HG03442 (cell line): Measurements from ENCODE around the gene CKAP2L.

Source experiments
- ATAC-seq: cut with Tn5 transposase; IDR thresholded peaks from one replicate; pipeline ENCODE4 v1.9.1; 2021; ENCODE audit warnings: mild to moderate bottlenecking, moderate library complexity; ENCODE audit not compliant: unreplicated experiment

CKAP2L gene

GRCh38 chr2:112765251-112765650, 842 bp upstream of the CKAP2L start:
- ATAC-seq = no peak

DNA sequence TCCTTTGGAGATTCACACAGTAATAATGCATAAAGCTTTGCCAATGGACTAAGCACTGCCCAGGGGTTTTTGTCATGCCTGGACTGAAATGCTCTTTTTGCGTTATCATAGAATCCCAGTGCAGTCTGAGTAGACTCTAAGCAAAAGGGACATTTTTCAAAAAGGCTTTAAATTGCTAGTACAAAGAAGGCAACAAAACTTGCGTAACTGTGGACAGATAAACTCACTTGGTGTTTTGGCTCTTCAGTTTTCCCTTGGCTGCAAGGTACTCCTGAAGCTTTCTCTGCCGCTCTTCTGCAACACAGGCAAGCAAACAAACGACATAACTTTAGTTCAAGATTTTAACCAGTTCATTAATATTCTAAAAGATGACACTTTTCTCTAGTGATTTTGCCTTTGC, 2.1 kb downstream of the CKAP2L start:
- ATAC-seq = no peak

GRCh38 chr2:112760149-112760548, 4.3 kb downstream of the CKAP2L start:
- ATAC-seq = no peak

DNA sequence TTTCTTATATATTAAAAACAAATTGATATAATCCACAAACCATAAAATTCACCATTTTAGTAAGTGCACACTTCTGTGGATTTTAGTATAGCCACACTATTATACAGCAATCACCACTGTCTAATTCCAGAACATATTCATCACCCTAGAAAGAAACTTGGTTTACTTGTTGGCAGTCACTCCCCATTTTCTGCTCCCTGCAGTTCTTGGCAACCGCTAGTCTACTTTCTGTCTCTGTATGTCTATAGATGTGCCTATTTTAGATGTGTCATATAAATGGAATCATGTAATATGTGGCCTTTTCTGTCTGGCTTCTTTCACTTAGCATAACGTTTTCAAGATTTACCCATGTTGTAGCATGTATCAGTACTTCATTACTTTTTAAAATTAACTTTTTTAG, 5.7 kb downstream of the CKAP2L start:
- no peak for ATAC-seq

DNA sequence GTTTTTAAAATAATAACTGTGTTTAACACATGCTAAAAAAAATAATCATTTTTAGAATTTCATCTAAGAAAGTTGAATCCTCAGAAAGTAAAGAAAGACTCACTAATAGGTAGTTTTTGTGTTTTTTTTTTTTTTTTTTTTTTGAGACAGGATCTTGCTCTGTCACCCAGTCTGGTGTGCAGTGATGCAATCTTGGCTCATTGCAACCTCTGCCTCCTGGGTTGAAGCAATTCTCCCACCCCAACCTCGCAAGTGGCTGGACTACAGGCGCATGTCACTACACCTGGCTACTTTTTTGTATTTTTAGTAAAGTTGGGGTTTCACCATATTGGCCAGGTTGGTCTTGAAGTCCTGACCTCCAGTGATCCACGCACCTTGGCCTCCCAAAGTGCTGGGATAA, 7.1 kb downstream of the CKAP2L start:
- ATAC-seq = no peak

- ATAC-seq = no peak
Measured at GRCh38 chr2:112756207-112756606, 8.2 kb downstream of the CKAP2L start.

DNA sequence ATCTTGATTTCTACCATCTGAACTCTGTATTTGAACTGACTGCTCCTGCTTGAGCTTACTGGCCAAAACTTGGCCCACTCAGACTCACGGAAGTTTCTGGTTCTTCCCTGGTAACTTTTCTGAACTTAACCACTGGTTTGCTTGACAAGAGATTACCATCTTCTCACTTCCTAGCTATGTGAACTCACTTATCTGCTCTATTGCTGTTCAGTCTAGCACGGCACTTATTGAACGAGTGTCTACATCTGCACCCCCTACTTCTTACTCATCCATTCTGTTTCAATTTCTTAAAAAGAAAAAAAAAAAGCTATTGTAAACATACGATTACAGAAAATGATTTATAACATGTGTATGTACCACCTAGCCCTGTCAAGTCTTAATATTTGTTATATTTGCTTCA, 9.0 kb downstream of the CKAP2L start:
- no peak for ATAC-seq

GRCh38 chr2:112754564-112754963, 9.8 kb downstream of the CKAP2L start:
- no peak for ATAC-seq

GRCh38 chr2:112752667-112753066, 11.7 kb downstream of the CKAP2L start:
- ATAC-seq = no peak

- no peak for ATAC-seq
Measured at GRCh38 chr2:112751451-112752197, 12.8 kb downstream of the CKAP2L start.

DNA sequence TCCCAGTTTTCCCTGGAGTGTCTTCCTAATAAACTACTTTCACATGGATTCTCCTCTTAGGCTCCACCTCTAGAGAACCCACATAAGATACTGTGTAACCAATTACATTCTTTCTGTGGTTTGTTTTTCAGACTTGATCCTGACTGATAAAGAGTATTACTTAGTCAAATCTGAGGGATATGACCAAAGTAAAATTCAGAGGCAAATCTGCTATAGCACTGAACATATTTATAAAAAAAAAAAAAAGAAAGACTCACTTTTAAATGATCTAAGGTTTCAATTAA, 13.9 kb downstream of the CKAP2L start:
- no peak for ATAC-seq

- ATAC-seq = no peak
Measured at GRCh38 chr2:112749755-112750559, 14.5 kb downstream of the CKAP2L start.

GRCh38 chr2:112740527-112740926, 23.9 kb downstream of the CKAP2L start:
- no peak for ATAC-seq

- no peak for ATAC-seq
Measured at GRCh38 chr2:112737542-112738232, 26.7 kb downstream of the CKAP2L start.

GRCh38 chr2:112733871-112734270, 30.5 kb downstream of the CKAP2L start:
- ATAC-seq = no peak

DNA sequence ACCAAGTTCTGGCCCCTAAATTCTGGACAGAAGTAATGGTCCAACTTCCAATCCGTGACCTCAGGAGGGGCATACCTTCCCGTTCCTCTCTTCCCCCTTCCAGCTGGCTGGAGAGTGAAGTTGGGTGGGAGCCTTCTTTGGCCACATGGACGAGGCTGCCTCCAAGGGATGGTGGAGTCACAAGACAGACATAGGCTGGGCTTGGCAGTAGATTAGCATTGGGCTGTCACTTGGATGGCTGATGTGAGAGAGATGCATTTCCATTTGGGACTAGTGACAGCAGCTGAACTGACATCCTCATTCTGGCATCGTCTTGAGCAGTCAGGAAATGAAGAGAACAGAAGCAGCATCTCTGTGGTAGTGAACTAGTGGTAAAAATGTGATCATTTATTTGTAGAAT, 31.0 kb downstream of the CKAP2L start:
- ATAC-seq = no peak

DNA sequence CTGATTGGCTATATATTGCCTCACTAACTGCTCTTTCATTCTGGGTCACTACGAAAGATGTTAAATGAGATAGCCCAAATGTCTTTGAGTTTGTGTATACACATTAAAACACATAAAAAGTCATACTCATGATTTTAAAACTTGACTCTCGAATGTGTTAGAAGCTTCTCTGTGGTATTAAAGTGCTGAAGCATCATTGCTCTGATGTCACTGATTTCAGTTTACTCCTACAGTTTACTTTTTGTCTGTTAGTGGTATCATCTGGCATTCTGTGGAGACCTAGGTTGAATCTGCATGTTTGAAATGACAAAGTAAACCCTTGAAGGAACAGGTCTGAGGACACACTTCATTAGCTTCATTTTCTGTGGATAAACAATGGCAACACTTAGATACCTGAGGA, 32.9 kb downstream of the CKAP2L start:
- ATAC-seq = no peak

- no peak for ATAC-seq
Measured at GRCh38 chr2:112730791-112731190, 33.6 kb downstream of the CKAP2L start.

DNA sequence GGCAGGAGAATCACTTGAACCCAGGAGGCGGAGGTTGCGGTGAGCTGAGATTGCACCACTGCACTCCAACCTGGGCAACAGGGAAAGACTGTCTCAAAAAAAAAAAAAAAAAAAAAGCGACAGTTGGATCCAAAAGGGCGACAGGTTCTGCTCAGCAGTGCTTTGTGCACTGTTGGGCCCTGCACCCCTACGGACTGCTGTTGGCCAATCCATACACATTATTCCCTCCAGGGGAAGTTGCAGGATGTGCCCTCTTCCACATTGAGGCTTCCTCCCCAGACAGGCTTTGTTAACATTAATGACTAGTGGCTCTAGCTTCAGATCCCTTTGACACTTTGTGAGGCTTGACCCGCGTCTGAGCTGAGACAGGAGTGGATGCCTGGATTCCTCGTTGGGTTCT, 34.2 kb downstream of the CKAP2L start:
- ATAC-seq = no peak

GRCh38 chr2:112728378-112729175, 35.8 kb downstream of the CKAP2L start:
- ATAC-seq = no peak

- ATAC-seq = no peak
Measured at GRCh38 chr2:112728029-112728362, 36.4 kb downstream of the CKAP2L start.
